Left lung (tissue), 10 donors: ENCODE measurements around the gene LRIG1. TPM values are rescaled to one million over a fixed set of nuclear protein-coding genes. Genes with fewer than 3 reads are reported as not detected.

Experiments
- ATAC-seq: fragments of 200-7000 bp; cut with Tn5 transposase; one replicate; pipeline ENCODE4 v1.9.1; 2020; ENCODE audit warnings: moderate library complexity
- DNase-seq, 4 donors: peaks; one replicate each; pipeline ENCODE4 v3.0.0-alpha.2; 2013 to 2020
- H3K27ac ChIP-seq, 2 donors: fragments of 200-600 bp; sonication (generic) in 1 of 2; one replicate each; pipeline versions ENCODE4 v1.5.0 to v1.8.0; 2020 to 2021
- H3K27me3 ChIP-seq, 2 donors: fragments of 200-600 bp; sonication (generic) in 1 of 2; one replicate each; pipeline versions ENCODE4 v1.5.0 to v1.8.0; 2020 to 2021
- H3K36me3 ChIP-seq, 2 donors: fragments of 200-600 bp; sonication (generic) in 1 of 2; one replicate each; pipeline versions ENCODE4 v1.5.0 to v1.8.0; 2020 to 2021
- H3K4me1 ChIP-seq, 2 donors: fragments of 200-600 bp; one replicate each; pipeline ENCODE4 v1.8.0; 2021
- H3K4me3 ChIP-seq, 2 donors: fragments of 200-600 bp; sonication (generic) in 1 of 2; one replicate each; pipeline versions ENCODE4 v1.5.0 to v1.8.0; 2020 to 2021; ENCODE audit warnings: mild to moderate bottlenecking in 1 of 2
- H3K9me3 ChIP-seq, 2 donors: fragments of 200-600 bp; sonication (generic) in 1 of 2; one replicate each; pipeline versions ENCODE4 v1.5.0 to v1.8.0; 2020 to 2021
- intact Hi-C, 2 donors: fragments of 100-400 bp; cut with DNase I; formaldehyde crosslinking; loops; one replicate each; pipeline versions ENCODE4 v1.11.2 to v1.14.2; 2022
- polyA plus RNA-seq, 6 donors: library from polyadenylated mRNA; unstranded; fragments of 120-200 nt; gene quantifications; one replicate each; pipeline ENCODE4 v1.2.1, GENCODE V29; 2013; ENCODE audit not compliant: insufficient read length in 6 of 6
- total RNA-seq, 2 donors: library from RNA; stranded (reverse); fragmentation: NEBNext Ultra II Directional; extraction: Animal tissue kit (Norgen Biotek cat#: 25700); gene quantifications; one replicate each; pipeline ENCODE4 v1.2.1, GENCODE V29; 2021
- TF ChIP-seq, protein P1 (sequence below), 2 donors: fragments of 200-600 bp; sonication (generic) in 1 of 2; IDR thresholded peaks; one replicate each; pipeline versions ENCODE4 v1.5.0 to v1.8.0; 2021; ENCODE audit warnings: antibody characterized with exemption in 2 of 2
- donor health status: DM: no; HTN: yes; CAD: no.
- donor health status: DM: no; HTN: no; CAD: no.

Gene LRIG1
- total and polyA plus RNA-seq, 8 donors, result 32.6 to 42.7 (median 35.7) TPM

DNA sequence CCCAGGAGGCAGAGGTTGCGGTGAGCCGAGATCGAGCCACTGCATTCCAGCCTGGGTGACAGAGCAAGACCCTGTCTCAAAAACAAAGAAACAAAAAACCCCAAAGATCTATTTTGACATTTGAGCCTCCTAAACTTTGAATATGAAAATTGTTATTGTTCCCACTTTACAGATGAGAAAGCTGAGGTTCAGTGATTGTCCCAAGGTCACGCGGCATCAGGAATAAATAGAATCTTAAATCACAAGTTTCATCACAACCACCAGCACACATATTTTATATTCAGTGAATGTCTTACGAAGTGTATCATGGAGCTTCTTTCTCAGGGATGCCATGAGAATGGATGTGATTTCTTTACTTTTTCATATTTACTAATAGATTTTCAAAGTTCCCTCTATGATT lies 5.3 kb upstream of the LRIG1 start:
- Histone ChIP-seq H3K4me3 (no peak overlapping the region), H3K27me3 (no peaks in the 10 kb centered on the region), H3K9me3 (no peaks in the 10 kb centered on the region), H3K4me1 (peaks cover 0 to 6% of the 10 kb centered on the region in 2 donors), H3K27ac (no peak overlapping the region), H3K36me3 (no peaks in the 10 kb centered on the region)
- TF ChIP-seq, protein P1, sequence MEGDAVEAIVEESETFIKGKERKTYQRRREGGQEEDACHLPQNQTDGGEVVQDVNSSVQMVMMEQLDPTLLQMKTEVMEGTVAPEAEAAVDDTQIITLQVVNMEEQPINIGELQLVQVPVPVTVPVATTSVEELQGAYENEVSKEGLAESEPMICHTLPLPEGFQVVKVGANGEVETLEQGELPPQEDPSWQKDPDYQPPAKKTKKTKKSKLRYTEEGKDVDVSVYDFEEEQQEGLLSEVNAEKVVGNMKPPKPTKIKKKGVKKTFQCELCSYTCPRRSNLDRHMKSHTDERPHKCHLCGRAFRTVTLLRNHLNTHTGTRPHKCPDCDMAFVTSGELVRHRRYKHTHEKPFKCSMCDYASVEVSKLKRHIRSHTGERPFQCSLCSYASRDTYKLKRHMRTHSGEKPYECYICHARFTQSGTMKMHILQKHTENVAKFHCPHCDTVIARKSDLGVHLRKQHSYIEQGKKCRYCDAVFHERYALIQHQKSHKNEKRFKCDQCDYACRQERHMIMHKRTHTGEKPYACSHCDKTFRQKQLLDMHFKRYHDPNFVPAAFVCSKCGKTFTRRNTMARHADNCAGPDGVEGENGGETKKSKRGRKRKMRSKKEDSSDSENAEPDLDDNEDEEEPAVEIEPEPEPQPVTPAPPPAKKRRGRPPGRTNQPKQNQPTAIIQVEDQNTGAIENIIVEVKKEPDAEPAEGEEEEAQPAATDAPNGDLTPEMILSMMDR (IDR thresholded peaks at IDR 0.05), result no peak
- ATAC-seq (no peak), DNase-seq (no peak)
- intact Hi-C loops, result no loop called here

DNA sequence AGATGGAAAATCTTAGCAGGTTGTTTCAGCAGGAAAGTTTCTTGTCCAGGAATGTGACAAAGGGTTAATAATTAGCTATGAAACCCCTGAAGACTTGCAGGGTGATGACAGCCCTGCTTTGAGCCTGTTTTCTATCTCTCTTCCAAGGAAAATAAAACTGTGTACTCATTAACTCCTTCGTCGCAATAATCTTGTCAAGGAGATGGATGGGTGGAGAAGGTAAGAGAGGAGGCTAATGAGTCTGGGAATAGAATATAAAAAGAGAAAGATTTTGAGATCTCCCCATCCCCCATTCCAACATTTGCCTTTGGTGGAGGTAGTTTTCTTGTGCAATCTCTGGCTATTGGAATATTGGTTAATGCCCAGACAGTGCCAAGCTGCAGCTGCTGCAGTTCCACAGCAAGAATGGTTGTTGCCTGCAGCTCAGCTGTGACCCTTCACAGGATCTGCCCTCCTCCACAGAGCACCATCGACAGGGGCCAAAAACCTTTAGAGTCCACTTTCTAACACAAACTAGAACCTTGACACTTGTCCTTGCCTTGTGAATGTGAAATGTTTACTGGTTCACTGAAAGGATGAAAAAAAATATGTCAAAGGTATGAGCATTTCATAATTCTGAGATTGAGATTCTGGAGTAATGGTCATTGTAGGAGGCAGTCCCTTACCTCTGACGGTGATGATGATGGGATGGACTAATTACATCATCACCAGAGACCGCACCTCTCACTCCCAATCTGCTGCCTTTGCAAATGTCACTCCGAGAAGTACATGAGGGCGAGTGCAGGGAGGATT lies 4.2 kb upstream of the LRIG1 start:
- Histone ChIP-seq H3K4me1 (peaks cover 0 to 6% of the 10 kb centered on the region in 2 donors), H3K9me3 (no peaks in the 10 kb centered on the region), H3K27ac (no peak overlapping the region), H3K36me3 (no peaks in the 10 kb centered on the region), H3K27me3 (no peaks in the 10 kb centered on the region), H3K4me3 (no peak overlapping the region)
- DNase-seq, result no peak
- intact Hi-C loops, result no loop called here
- no peak for ATAC-seq
- TF ChIP-seq, protein P1 (IDR thresholded peaks at IDR 0.05), result no peak

DNA sequence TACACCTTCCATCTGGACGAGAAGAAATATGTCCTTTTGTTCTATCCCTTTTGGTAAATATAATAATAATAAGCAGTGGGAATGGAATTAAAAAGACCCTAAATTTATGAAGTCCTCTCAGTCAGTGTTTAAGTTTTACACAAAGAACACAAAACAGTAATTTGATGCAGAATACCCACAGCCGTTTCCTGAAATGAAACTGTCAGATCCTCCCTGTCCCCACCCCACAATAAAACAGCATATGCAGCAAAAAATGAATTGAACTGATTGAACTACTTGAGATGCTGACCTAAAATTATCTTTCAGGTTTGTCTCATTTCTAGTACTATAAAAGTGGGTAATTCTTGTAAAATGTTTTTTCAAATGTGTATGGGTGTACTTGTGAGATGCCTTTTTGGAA lies 2.2 kb upstream of the LRIG1 start:
- DNase-seq, result no peak
- Histone ChIP-seq H3K4me3 (no peak overlapping the region), H3K27ac (no peak overlapping the region), H3K27me3 (no peaks in the 10 kb centered on the region), H3K4me1 (peaks cover 4 to 23% of the 10 kb centered on the region in 2 donors), H3K9me3 (no peaks in the 10 kb centered on the region), H3K36me3 (no peaks in the 10 kb centered on the region)
- intact Hi-C loops, result no loop called here
- TF ChIP-seq, protein P1 (IDR thresholded peaks at IDR 0.05), result no peak
- no peak for ATAC-seq

DNA sequence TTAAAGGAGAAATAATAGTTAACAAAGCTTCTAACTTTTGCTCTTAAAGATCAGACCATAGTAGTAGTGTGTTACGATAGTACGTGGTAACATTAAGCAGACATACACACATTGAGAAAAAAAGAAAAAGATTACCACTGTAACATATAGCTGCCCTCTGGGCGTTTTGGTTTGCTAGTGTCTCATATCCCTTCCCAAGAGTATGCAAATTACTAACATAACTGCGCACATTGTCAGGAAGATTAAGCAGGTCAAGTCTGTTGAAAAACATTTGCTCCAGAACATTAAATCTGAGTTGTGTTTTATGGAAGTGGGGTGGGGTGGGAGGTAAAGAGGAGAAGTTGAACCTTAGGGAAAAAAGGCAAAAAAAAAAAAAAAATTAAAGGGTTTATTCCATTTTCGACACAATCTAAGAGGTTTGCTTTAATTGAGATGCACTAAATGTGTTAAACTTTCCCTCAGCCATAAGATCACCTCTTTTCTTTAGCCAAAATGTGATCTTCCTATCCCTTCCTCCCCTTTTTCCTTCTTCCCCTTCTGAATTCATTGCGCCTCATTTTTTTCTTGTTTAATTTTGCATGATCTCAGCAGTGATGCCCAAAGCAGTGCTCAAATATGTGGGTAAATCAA lies 1.5 kb upstream of the LRIG1 start:
- no peak overlapping the region for H3K4me3 ChIP-seq
- no peak for ATAC-seq
- no peaks in the 10 kb centered on the region for H3K27me3 ChIP-seq
- DNase-seq, result no peak
- no peak overlapping the region for H3K27ac ChIP-seq
- no peaks in the 10 kb centered on the region for H3K36me3 ChIP-seq
- no peaks in the 10 kb centered on the region for H3K9me3 ChIP-seq
- TF ChIP-seq, protein P1 (IDR thresholded peaks at IDR 0.05), result no peak
- intact Hi-C loops, result no loop called here
- H3K4me1 ChIP-seq, result peaks cover 4 to 26% of the 10 kb centered on the region in 2 donors

- no peaks in the 10 kb centered on the region for H3K36me3 ChIP-seq
- peak in 1 of 4 donors; percentile 63 for DNase-seq
- TF ChIP-seq, protein P1 (IDR thresholded peaks at IDR 0.05), result no peak
- intact Hi-C loops, result no loop called here
- H3K9me3 ChIP-seq, result no peaks in the 10 kb centered on the region
- peaks cover 4 to 26% of the 10 kb centered on the region in 2 donors for H3K4me1 ChIP-seq
- no peaks in the 10 kb centered on the region for H3K27me3 ChIP-seq
- H3K27ac ChIP-seq, result peak overlapping the region in 1 of 2 donors; percentile 87
- H3K4me3 ChIP-seq, result peak overlapping the region; percentile 28 to 94
- ATAC-seq, result no peak
Observed at GRCh38 chr3:66501483-66502244, 842 bp upstream of the LRIG1 start.
